HG03097 (cell line): ENCODE measurements around the gene WDR49.
"Not testable (repeated sequence)": the region's sequence is repeated elsewhere in the genome, so short reads cannot be mapped to it uniquely, and the experiment has no call there.

Source experiments
- ATAC-seq: cut with Tn5 transposase; IDR thresholded peaks from one replicate; pipeline ENCODE4 v1.9.1; 2021; ENCODE audit not compliant: unreplicated experiment, low FRiP score

Gene WDR49

GRCh38 chr3:167626490-167626889 is 27.3 kb downstream of the WDR49 start:
- ATAC-seq: no peak

GRCh38 chr3:167615030-167615429 is 38.7 kb downstream of the WDR49 start:
- no peak for ATAC-seq

GRCh38 chr3:167614196-167614595 is 39.5 kb downstream of the WDR49 start:
- not testable (repeated sequence) for ATAC-seq

GRCh38 chr3:167611718-167612117 is 42.0 kb downstream of the WDR49 start:
- no peak for ATAC-seq

GRCh38 chr3:167609156-167609555 is 44.6 kb downstream of the WDR49 start:
- ATAC-seq: no peak

GRCh38 chr3:167606836-167607235 is 46.9 kb downstream of the WDR49 start:
- no peak for ATAC-seq

- no peak for ATAC-seq
Observed at GRCh38 chr3:167605871-167606270, 47.9 kb downstream of the WDR49 start.

GRCh38 chr3:167602041-167602440 is 51.7 kb downstream of the WDR49 start:
- ATAC-seq: no peak

GRCh38 chr3:167587651-167588050 is 66.1 kb downstream of the WDR49 start:
- ATAC-seq: no peak

GRCh38 chr3:167575000-167575600 is 78.6 kb downstream of the WDR49 start:
- ATAC-seq: no peak

- ATAC-seq: no peak
Observed at GRCh38 chr3:167572991-167573390, 80.8 kb downstream of the WDR49 start.

- no peak for ATAC-seq
Observed at GRCh38 chr3:167568634-167569033, 85.1 kb downstream of the WDR49 start.

GRCh38 chr3:167565489-167565888 is 88.3 kb downstream of the WDR49 start:
- no peak for ATAC-seq

- no peak for ATAC-seq
Observed at GRCh38 chr3:167564612-167565011, 89.1 kb downstream of the WDR49 start.

- ATAC-seq: no peak
Observed at GRCh38 chr3:167559924-167560323, 93.8 kb downstream of the WDR49 start.

GRCh38 chr3:167554898-167555297 is 98.8 kb downstream of the WDR49 start:
- ATAC-seq: no peak

- no peak for ATAC-seq
Observed at GRCh38 chr3:167538081-167538480, 115.7 kb downstream of the WDR49 start.

GRCh38 chr3:167521006-167521355 is 132.8 kb downstream of the WDR49 start:
- ATAC-seq: no peak

GRCh38 chr3:167520266-167521005 is 133.3 kb downstream of the WDR49 start:
- no peak for ATAC-seq

- no peak for ATAC-seq
Observed at GRCh38 chr3:167507954-167508353, 145.8 kb downstream of the WDR49 start.

- ATAC-seq: no peak
Observed at GRCh38 chr3:167502401-167502800, 151.3 kb downstream of the WDR49 start.

GRCh38 chr3:167501941-167502340 is 151.8 kb downstream of the WDR49 start:
- ATAC-seq: no peak
